ENCODE measurements around the gene TAOK3. TPM values are rescaled to one million over a fixed set of nuclear protein-coding genes. Genes with fewer than 3 reads are reported as not detected.
"Not testable (repeated sequence)": the region's sequence is repeated elsewhere in the genome, so short reads cannot be mapped to it uniquely, and the experiment has no call there.

TAOK3 gene
- total RNA-seq, result 10 to 100 TPM; 52.2 to 52.5 TPM

DNA sequence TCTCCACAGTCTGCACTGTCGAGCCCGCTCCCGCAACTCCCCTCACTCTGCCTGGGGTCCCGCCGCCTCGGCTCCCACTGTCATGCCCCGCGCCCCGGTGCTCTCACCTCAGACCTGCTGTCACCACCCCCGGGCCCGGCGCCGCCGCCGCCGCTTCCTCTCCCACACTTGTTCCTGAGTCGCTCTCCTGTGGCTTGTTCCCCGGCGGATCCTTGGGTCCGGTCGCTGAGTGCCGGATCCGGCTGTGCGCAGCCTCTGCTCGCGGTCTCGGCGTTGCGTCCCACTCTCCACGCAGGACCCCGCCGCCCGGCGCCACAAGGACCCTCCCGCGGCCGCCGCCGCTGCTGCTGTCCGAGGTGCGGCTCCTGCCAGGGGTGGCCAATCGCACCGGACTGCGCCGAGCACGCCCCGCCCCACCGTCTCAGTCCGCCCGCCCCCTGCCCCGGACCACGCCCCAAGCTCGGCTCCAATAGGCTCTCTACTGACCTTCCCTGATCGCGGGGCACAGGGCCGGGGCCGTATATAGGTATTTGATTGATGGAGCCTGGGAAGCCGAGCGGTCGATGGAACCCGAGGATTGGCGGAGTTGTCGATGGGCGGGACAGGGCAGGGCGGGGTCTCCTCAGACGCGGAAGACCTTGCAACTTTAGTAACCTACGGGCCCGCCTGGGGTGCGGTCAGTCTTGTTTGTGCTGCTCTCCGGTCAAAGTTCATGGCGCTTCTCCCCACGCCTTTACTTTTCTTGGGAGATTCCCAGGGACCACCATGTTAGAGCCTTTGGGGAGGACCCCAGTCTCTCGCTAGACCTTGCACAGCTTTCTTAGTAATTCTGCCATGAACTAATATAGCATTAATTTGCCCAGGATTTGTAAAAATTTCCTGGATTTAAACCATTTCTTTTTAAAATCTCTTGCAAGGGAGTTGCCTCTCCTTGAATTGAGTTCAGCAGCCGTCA, at the start of gene TAOK3:
TAOK3 (minus strand) TSS at position 367 of the 955 bp plus-strand sequence. CDS start 117,340 bp downstream, outside the sequence.
- H3K27ac ChIP-seq, result peak within 1 kb of the TSS; percentile 73 to 80
- intact Hi-C loops (cut with DNase I), result loop anchor here (5.0 kb wide), 2 partner anchors 236 to 311 kb away; partner anchors contain the start of genes PEBP1 and WSB2
- peak; percentile 99 for DNase-seq (ENCODE audit: low spot score)
- TF ChIP-seq POLR2A (IDR thresholded peaks at IDR 0.05) (peak; percentile 83), POLR2AphosphoS5 (IDR thresholded peaks at IDR 0.05) (peak; percentile 93)
- TF ChIP-seq, protein P1, sequence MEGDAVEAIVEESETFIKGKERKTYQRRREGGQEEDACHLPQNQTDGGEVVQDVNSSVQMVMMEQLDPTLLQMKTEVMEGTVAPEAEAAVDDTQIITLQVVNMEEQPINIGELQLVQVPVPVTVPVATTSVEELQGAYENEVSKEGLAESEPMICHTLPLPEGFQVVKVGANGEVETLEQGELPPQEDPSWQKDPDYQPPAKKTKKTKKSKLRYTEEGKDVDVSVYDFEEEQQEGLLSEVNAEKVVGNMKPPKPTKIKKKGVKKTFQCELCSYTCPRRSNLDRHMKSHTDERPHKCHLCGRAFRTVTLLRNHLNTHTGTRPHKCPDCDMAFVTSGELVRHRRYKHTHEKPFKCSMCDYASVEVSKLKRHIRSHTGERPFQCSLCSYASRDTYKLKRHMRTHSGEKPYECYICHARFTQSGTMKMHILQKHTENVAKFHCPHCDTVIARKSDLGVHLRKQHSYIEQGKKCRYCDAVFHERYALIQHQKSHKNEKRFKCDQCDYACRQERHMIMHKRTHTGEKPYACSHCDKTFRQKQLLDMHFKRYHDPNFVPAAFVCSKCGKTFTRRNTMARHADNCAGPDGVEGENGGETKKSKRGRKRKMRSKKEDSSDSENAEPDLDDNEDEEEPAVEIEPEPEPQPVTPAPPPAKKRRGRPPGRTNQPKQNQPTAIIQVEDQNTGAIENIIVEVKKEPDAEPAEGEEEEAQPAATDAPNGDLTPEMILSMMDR (IDR thresholded peaks at IDR 0.05), result peak in 1 of 4 experiments; percentile 23
- no peaks in the 10 kb centered on the region for H3K9me3 ChIP-seq
- peak within 1 kb of the TSS; percentile 62 to 93 for H3K4me3 ChIP-seq
- H3K27me3 ChIP-seq (replicated peaks; ENCODE audit: insufficient read depth), result no peaks in the 10 kb centered on the region
- H3K4me1 ChIP-seq (replicated peaks), result no peaks in the 10 kb centered on the region
- WGBS, result under 1% methylated on average over 71 of the region's 75 CpGs
- no peaks in the 10 kb centered on the region for H3K36me3 ChIP-seq

DNA sequence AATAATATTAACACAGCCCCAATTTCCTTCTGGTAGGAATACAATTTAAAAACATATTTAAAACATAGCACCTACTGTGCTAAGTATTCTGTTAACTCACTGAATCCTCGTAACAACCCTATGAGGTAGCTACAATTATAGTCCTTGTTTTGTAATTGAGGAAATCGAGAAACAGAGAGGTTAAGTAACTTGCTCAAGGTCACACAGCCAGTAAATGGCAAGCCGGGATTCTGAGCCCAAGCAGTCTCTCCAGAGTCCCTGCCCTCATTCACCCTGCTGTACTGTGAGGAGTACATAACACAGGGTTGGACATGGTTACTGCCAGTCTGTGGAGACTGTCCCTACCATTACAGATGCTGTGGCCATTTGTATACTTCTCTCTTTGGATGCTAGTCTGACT, 48.0 kb upstream of the TAOK3 start:
- H3K4me1 ChIP-seq (replicated peaks), result no peaks in the 10 kb centered on the region
- H3K4me3 ChIP-seq, result no peak overlapping the region
- TF ChIP-seq, protein P1 (IDR thresholded peaks at IDR 0.05), result no peak
- no peak for TF ChIP-seq POLR2A (IDR thresholded peaks at IDR 0.05)
- no peak for TF ChIP-seq POLR2AphosphoS5 (IDR thresholded peaks at IDR 0.05)
- no peaks in the 10 kb centered on the region for H3K9me3 ChIP-seq
- 96% methylated on average over 3 of the region's 3 CpGs for WGBS
- H3K27ac ChIP-seq, result no peak overlapping the region
- no peaks in the 10 kb centered on the region for H3K36me3 ChIP-seq
- no peak for DNase-seq (ENCODE audit: low spot score)
- no peaks in the 10 kb centered on the region for H3K27me3 ChIP-seq (replicated peaks; ENCODE audit: insufficient read depth)
- intact Hi-C loops (cut with DNase I), result no loop called here

DNA sequence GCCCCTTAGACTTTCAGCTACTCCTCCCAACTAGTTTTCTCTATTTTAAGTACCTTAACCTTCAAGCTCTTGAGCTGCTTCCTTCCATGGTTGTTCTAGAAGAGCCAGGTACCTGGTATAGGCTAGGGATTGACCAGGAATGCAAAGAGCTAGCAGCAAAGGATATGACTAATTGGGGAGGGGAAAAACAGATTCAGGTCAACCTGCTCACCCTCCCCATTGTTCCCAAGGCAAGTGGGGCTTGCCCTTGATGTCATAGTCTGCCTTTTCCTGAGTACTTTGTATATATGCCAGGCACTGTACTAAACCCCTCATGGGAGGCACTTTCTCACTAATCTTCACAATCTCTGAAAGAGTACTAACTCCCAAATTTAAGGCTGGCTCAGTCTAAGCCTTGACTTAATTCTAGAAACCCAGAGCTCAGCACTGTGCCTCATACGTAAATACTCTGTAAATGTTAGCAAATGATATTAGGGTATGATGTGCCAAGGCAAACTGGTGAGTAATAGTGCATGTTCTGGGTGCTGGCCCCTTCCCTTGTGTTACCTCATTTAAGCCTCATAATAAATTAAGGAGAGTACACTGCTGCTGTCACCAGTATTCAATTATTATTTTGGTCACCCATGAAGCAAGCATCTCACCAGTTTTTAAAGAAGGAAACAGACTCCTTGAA, 45.8 kb upstream of the TAOK3 start:
- TF ChIP-seq POLR2A (IDR thresholded peaks at IDR 0.05), result no peak
- WGBS, result 52% methylated on average over 1 of the region's 1 CpG

DNA sequence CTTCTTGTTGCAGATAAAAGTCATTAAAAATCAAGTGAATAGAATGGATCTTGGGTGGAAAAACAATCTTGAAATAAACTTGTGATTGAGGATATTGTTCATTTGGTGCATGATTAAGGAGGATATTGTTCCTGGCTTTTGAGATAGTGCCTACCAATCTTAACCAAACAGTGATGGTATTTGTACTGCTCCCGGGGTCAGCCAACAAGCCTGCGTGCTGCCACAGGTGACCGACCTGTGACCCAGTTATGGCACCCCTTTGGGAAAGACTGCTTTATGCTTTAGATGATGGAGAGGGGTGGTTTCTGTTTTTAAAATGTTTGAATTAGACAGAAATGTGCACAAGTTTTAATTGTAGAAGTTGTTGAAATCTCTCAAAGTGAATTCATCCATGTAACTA, 45.2 kb upstream of the TAOK3 start:
- DNase-seq (ENCODE audit: low spot score), result no peak
- no peaks in the 10 kb centered on the region for H3K27me3 ChIP-seq (replicated peaks; ENCODE audit: insufficient read depth)
- no peak overlapping the region for H3K27ac ChIP-seq
- H3K36me3 ChIP-seq, result peaks cover 0 to 12% of the 10 kb centered on the region in 2 donors
- TF ChIP-seq, protein P1 (IDR thresholded peaks at IDR 0.05), result no peak
- intact Hi-C loops (cut with DNase I), result no loop called here
- H3K4me3 ChIP-seq, result no peak overlapping the region
- 83% methylated on average over 3 of the region's 3 CpGs for WGBS
- no peaks in the 10 kb centered on the region for H3K9me3 ChIP-seq
- no peaks in the 10 kb centered on the region for H3K4me1 ChIP-seq (replicated peaks)

More for the DNA sequence above, 45.8 kb upstream of the TAOK3 start:
- no peaks in the 10 kb centered on the region for H3K9me3 ChIP-seq
- no peaks in the 10 kb centered on the region for H3K27me3 ChIP-seq (replicated peaks; ENCODE audit: insufficient read depth)
- no peak overlapping the region for H3K4me3 ChIP-seq
- H3K36me3 ChIP-seq, result peaks cover 0 to 8% of the 10 kb centered on the region in 2 donors
- no peaks in the 10 kb centered on the region for H3K4me1 ChIP-seq (replicated peaks)
- intact Hi-C loops (cut with DNase I), result no loop called here
- no peak overlapping the region for H3K27ac ChIP-seq
- DNase-seq (ENCODE audit: low spot score), result no peak

DNA sequence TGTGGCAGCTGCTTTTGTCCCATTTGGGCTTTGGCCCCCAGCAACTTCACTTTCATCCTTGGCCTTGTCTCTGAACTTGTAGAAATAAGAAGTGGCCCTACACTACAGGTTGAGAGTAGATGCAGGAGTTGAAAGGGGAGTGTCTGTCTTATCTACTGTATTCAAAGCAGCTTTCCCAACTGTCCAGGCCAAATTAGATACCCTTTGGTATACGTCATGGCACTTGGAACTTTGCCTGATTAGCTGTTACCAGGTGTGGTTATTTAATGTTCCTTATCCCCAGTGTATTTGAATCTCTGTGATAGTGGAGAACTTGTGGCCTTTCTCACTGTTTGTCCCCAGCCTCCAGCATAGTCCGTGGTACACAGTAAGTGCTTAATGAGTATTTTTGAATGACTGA, 37.1 kb upstream of the TAOK3 start:
- H3K36me3 ChIP-seq, result peaks cover 0 to 9% of the 10 kb centered on the region in 2 donors

DNA sequence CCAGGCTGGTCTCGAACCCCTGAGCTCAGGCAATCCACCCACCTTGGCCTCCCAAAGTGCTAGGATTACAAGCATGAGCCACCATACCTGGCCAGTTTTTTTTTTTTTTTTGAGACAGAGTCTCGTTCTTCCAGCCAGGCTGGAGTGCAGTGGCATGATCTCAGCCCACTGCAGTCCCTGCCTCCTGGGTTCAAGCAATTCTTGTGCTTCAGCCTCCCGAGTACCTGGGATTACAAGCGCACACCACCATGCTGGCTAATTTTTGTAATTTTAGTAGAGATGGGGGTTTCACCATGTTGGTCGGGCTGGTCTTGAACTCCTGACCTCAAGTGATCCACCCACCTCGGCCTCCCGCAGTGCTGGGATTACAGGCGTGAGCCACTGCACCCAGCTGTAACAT, 35.5 kb upstream of the TAOK3 start:
- H3K9me3 ChIP-seq; DNase-seq (ENCODE audit: low spot score); H3K27ac ChIP-seq; H3K36me3 ChIP-seq; H3K4me3 ChIP-seq; H3K4me1 ChIP-seq (replicated peaks); H3K27me3 ChIP-seq (replicated peaks; ENCODE audit: insufficient read depth): not testable (repeated sequence)
- intact Hi-C loops (cut with DNase I), result loop anchor here (10.0 kb wide), 3 partner anchors 217 to 627 kb away; no protein-coding TSS in a partner anchor
- 82% methylated on average over 8 of the region's 8 CpGs for WGBS

More for the DNA sequence above, 37.1 kb upstream of the TAOK3 start:
- intact Hi-C loops (cut with DNase I), result loop anchor here (10.0 kb wide), 3 partner anchors 215 to 625 kb away; no protein-coding TSS in a partner anchor
- Histone ChIP-seq H3K27me3 (replicated peaks; ENCODE audit: insufficient read depth) (no peaks in the 10 kb centered on the region), H3K9me3 (no peaks in the 10 kb centered on the region), H3K27ac (no peak overlapping the region), H3K4me1 (replicated peaks) (no peaks in the 10 kb centered on the region), H3K4me3 (no peak overlapping the region)
- TF ChIP-seq POLR2AphosphoS5 (IDR thresholded peaks at IDR 0.05), result no peak
- no peak for TF ChIP-seq POLR2A (IDR thresholded peaks at IDR 0.05)
- TF ChIP-seq, protein P1 (IDR thresholded peaks at IDR 0.05), result no peak
- 83% methylated on average over 2 of the region's 2 CpGs for WGBS
- no peak for DNase-seq (ENCODE audit: low spot score)

Measured in prostate gland (tissue), 2 donors.